A549 (cell line): ENCODE data around the gene LEUTX.

Experiments used
- ESRRA ChIP-seq: fragments of 150-350 bp; IDR thresholded peaks from 2 replicates; pipeline ENCODE4 v1.6.1; 2014; ENCODE audit warnings: mild to moderate bottlenecking, low read length, borderline replicate concordance
- JUN ChIP-seq, 2 experiments: fragments of >200 bp; sonication (Bioruptor Twin); formaldehyde crosslinking; IDR thresholded peaks; 2 replicates in 1 of 2; 3 replicates in 1 of 2; pipeline ENCODE4 v1.6.1; 2016 to 2017
- REST ChIP-seq: fragments of 200-600 bp; sonication (generic); IDR thresholded peaks from 2 replicates; pipeline ENCODE4 v1.6.1; 2016; ENCODE audit warnings: antibody characterized with exemption, mild to moderate bottlenecking, moderate library complexity
- TF ChIP-seq, protein P1 (sequence below): fragments of >200 bp; sonication (Bioruptor Twin); formaldehyde crosslinking; IDR thresholded peaks from 3 replicates; pipeline ENCODE4 v1.5.1; 2016

DNA sequence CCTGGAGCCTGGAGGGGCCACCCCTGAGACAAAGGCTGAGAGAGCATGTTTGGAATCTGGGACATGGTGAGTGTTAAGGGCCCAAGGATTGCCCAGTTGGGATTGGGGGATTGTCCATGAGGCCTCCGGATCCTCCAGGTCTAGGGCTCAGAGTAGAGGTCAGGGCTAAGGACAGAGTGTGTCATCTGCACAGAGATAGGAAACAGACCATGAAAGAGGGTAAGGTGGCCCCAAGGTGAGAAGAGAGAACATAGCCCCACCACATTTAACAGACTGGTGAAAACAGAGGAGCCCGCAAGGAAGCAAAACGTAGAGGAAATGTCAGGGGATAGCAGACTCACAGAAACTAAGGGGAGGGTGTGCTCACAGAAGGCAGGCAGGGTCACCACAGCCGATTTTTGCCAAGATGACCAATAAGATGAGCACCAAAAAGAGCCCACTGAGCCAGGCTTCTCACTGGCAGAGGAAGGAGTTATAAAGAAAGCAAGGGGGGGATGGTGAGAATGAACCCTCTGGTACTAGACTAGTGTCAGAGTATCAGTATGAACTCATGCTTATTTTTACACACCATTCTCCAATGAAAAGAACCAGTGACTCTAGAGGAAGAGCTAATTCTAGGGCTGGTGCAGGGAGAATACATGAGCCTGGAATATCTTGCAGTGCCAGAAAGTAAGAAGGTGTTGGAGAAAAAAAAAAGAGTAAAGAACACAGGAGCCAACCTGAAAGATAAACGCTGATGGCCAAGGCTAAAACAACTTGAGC, 37.8 kb downstream of the LEUTX start:
- no peak for TF ChIP-seq REST
- no peak for TF ChIP-seq ESRRA
- TF ChIP-seq JUN (IDR thresholded peaks at IDR 0.05) = no peak
- TF ChIP-seq, protein P1, sequence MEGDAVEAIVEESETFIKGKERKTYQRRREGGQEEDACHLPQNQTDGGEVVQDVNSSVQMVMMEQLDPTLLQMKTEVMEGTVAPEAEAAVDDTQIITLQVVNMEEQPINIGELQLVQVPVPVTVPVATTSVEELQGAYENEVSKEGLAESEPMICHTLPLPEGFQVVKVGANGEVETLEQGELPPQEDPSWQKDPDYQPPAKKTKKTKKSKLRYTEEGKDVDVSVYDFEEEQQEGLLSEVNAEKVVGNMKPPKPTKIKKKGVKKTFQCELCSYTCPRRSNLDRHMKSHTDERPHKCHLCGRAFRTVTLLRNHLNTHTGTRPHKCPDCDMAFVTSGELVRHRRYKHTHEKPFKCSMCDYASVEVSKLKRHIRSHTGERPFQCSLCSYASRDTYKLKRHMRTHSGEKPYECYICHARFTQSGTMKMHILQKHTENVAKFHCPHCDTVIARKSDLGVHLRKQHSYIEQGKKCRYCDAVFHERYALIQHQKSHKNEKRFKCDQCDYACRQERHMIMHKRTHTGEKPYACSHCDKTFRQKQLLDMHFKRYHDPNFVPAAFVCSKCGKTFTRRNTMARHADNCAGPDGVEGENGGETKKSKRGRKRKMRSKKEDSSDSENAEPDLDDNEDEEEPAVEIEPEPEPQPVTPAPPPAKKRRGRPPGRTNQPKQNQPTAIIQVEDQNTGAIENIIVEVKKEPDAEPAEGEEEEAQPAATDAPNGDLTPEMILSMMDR = no peak
